ENCODE measurements around the gene HOXD13. TPM values are rescaled to one million over a fixed set of nuclear protein-coding genes. Genes with fewer than 3 reads are reported as not detected.

HOXD13 gene
- total and polyA plus RNA-seq, 2 of the 13 experiments (the other 11 are each of a cell fraction or from before 2014, with no cell fraction given) = not detected

GRCh38 chr2:176081376-176081836 is 11.1 kb upstream of the HOXD13 start (continued):
- TF ChIP-seq SKIL (CRISPR knock-in tag; IDR thresholded peaks at IDR 0.05; ENCODE audit: borderline replicate concordance) (no peak), ZNF12 (CRISPR knock-in tag; IDR thresholded peaks at IDR 0.05) (no peak), SNAI1 (CRISPR knock-in tag; IDR thresholded peaks at IDR 0.05; ENCODE audit: borderline replicate concordance) (no peak), ZNF660 (CRISPR knock-in tag; IDR thresholded peaks at IDR 0.05; ENCODE audit: borderline replicate concordance, low read depth) (no peak), GATA4 (IDR thresholded peaks at IDR 0.05; ENCODE audit: borderline replicate concordance, low read depth) (no peak), NONO (IDR thresholded peaks at IDR 0.05) (no peak), NONO (CRISPR knock-in tag; conservative IDR thresholded peaks at IDR 0.05) (no peak), TIGD3 (CRISPR knock-in tag; IDR thresholded peaks at IDR 0.05; ENCODE audit: borderline replicate concordance) (no peak), SP2 (CRISPR knock-in tag; IDR thresholded peaks at IDR 0.05) (no peak), YEATS2 (CRISPR knock-in tag; IDR thresholded peaks at IDR 0.05; ENCODE audit: borderline replicate concordance) (no peak)

All from HepG2 (cell line).